Right ventricle myocardium inferior (tissue), 1 donor: Measurements from ENCODE around the gene ZNF878. TPM values are rescaled to one million over a fixed set of nuclear protein-coding genes. Genes with fewer than 3 reads are reported as not detected.

Source experiments
- ATAC-seq: fragments of 200-7000 bp; cut with Tn5 transposase; one replicate; pipeline ENCODE4 v1.9.1; 2020; ENCODE audit warnings: mild to moderate bottlenecking, moderate library complexity
- DNase-seq: peaks from one replicate; pipeline ENCODE4 v3.0.0; 2021; ENCODE audit errors: missing footprints
- intact Hi-C: fragments of 100-400 bp; cut with DNase I; formaldehyde crosslinking; loops from one replicate; pipeline ENCODE4 v1.11.0; 2022
- total RNA-seq: library from RNA; stranded (reverse); fragmentation: NEBNext Ultra II Directional; extraction: Animal tissue kit (Norgen Biotek cat#: 25700); gene quantifications from one replicate; pipeline ENCODE4 v1.2.1, GENCODE V29; 2021
- donor health status: DM: no; HTN: yes; CAD: no; lungs with severe emphysema.

ZNF878 gene
- total RNA-seq, 1 donor from 2014 or later, result 0.32 TPM

GRCh38 chr19:12043752-12044422 lies 8.9 kb downstream of the ZNF878 start:
- DNase-seq (no peak), ATAC-seq (no peak)
- intact Hi-C loops, result no loop called here

GRCh38 chr19:12042893-12043292 lies 9.9 kb downstream of the ZNF878 start:
- intact Hi-C loops, result no loop called here
- ATAC-seq (no peak), DNase-seq (no peak)

GRCh38 chr19:12035220-12036172 lies 17.3 kb downstream of the ZNF878 start, which contains the start of gene ZNF433:
ZNF433 (minus strand) TSS chr19:12035679; CDS start chr19:12035539, 140 bp downstream.
- intact Hi-C loops, result no loop called here
- ATAC-seq (peak; percentile 100), DNase-seq (peak; percentile 97)

- intact Hi-C loops, result no loop called here
- DNase-seq (no peak), ATAC-seq (no peak)
These were observed 18.1 kb downstream of the ZNF878 start for GRCh38 chr19:12034620-12035019.

- intact Hi-C loops, result no loop called here
- ATAC-seq (no peak), DNase-seq (no peak)
These were observed 18.6 kb downstream of the ZNF878 start for GRCh38 chr19:12034198-12034597.

GRCh38 chr19:12015753-12016116 lies 37.0 kb downstream of the ZNF878 start:
- intact Hi-C loops, result no loop called here
- DNase-seq (no peak), ATAC-seq (no peak)

GRCh38 chr19:12015015-12015752 lies 37.6 kb downstream of the ZNF878 start:
- ATAC-seq (no peak), DNase-seq (no peak)
- intact Hi-C loops, result no loop called here

GRCh38 chr19:12000152-12000981 lies 52.4 kb downstream of the ZNF878 start:
- DNase-seq (no peak), ATAC-seq (no peak)
- intact Hi-C loops, result no loop called here

GRCh38 chr19:11995174-11995573 lies 57.6 kb downstream of the ZNF878 start:
- intact Hi-C loops, result no loop called here
- DNase-seq (no peak), ATAC-seq (no peak)

Other genes with a start within 250 kb of the ZNF878 start
- 4.4 TPM for gene ZNF440, start 238.7 kb downstream of the ZNF878 start, total RNA-seq
- gene ZNF439, start 204.2 kb downstream of the ZNF878 start, total RNA-seq, result 3.4 TPM
- 3.6 TPM for gene ZNF69, start 165.2 kb downstream of the ZNF878 start, total RNA-seq
- 4.1 TPM for gene ZNF700, start 127.9 kb downstream of the ZNF878 start, total RNA-seq
- 2.6 TPM for gene ZNF763, start 87.9 kb downstream of the ZNF878 start, total RNA-seq
- 2.6 TPM for gene ZNF433, start 17.3 kb downstream of the ZNF878 start, total RNA-seq
- gene ZNF844, start 11.8 kb upstream of the ZNF878 start, total RNA-seq, result 14.3 TPM
- gene ZNF20, start 87.4 kb upstream of the ZNF878 start, total RNA-seq, result 1.1 TPM
- gene ZNF625, start 103.8 kb upstream of the ZNF878 start, total RNA-seq, result 5.0 TPM
- gene ZNF136, start 110.1 kb upstream of the ZNF878 start, total RNA-seq, result 3.8 TPM
- 9.2 TPM for gene ZNF44, start 241.9 kb upstream of the ZNF878 start, total RNA-seq